Measurements from ENCODE around the gene ROBO2.

Gene ROBO2

GRCh38 chr3:77171026-77171425 is 131.1 kb downstream of the ROBO2 start:
- TF ChIP-seq CTCF (IDR thresholded peaks at IDR 0.05; ENCODE audit: low read depth, low read length): no peak
- Histone ChIP-seq H3K9me3 (no peaks in the 10 kb centered on the region), H3K27me3 (no peaks in the 10 kb centered on the region), H3K36me3 (no peaks in the 10 kb centered on the region), H3K4me3 (ENCODE audit: low read depth, low read length) (peak overlapping the region; percentile 32), H3K4me1 (peaks cover 48% of the 10 kb centered on the region)
- peak; percentile 86 for DNase-seq

DNA sequence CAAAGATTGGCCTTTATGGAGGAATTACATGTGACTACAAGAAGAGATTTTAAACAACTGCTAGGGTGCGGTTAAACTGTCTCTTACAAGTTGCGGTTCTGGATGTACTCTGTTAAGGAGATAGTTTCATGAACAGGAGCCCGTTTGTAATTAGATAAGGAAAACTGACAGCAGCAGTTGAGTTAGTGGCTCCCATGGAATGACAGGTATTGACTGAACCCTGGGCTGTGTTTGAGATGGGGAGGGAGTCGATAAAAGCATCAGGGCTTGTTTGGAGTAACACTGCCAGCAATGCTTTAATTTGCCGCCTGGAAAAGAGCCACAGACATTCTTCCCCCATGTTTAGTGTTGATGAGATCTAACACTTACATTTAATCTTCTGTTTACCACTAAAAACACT is 139.9 kb downstream of the ROBO2 start:
- Histone ChIP-seq H3K4me1 (peaks cover 11% of the 10 kb centered on the region), H3K27me3 (no peaks in the 10 kb centered on the region), H3K4me3 (ENCODE audit: low read depth, low read length) (peak overlapping the region; percentile 2; the same call in 1 of the 2 replicates), H3K9me3 (no peaks in the 10 kb centered on the region), H3K36me3 (no peaks in the 10 kb centered on the region)
- TF ChIP-seq CTCF (IDR thresholded peaks at IDR 0.05; ENCODE audit: low read depth, low read length): no peak
- DNase-seq: peak; percentile 32

DNA sequence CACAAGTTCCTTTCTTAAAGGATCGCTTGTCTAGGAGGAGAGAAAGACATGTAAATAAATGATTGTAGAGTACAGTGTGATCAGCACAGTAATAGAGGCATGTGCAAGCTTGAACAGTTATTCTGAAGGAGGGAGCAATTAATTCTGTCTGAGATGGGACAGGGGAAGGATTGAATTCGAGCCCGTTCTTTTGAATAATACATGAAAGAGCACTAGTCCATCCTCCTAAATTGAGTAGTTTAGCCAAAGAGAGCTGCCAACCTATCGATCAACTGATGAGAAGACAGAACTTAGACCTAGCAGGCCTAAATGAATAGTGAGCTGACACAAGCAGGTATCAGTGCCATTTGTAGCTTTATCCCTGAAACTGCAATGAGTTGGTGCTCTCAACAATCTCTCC is 142.4 kb downstream of the ROBO2 start:
- DNase-seq: no peak
- H3K27me3 ChIP-seq: no peaks in the 10 kb centered on the region
- H3K4me3 ChIP-seq (ENCODE audit: low read depth, low read length): no peak overlapping the region
- H3K4me1 ChIP-seq: peaks cover 11% of the 10 kb centered on the region
- TF ChIP-seq CTCF (IDR thresholded peaks at IDR 0.05; ENCODE audit: low read depth, low read length): no peak
- H3K36me3 ChIP-seq: no peaks in the 10 kb centered on the region
- H3K9me3 ChIP-seq: no peaks in the 10 kb centered on the region

- TF ChIP-seq CTCF (IDR thresholded peaks at IDR 0.05; ENCODE audit: low read depth, low read length): no peak
- Histone ChIP-seq H3K4me1 (peaks cover 10% of the 10 kb centered on the region), H3K36me3 (no peaks in the 10 kb centered on the region), H3K4me3 (ENCODE audit: low read depth, low read length) (no peak overlapping the region), H3K9me3 (no peaks in the 10 kb centered on the region), H3K27me3 (no peaks in the 10 kb centered on the region)
- no peak for DNase-seq
Observed at GRCh38 chr3:77186319-77186718, 146.4 kb downstream of the ROBO2 start.

- no peak overlapping the region for H3K4me3 ChIP-seq (ENCODE audit: low read depth, low read length)
- H3K4me1 ChIP-seq: peaks cover 14% of the 10 kb centered on the region
- no peaks in the 10 kb centered on the region for H3K36me3 ChIP-seq
- H3K27me3 ChIP-seq: no peaks in the 10 kb centered on the region
- H3K9me3 ChIP-seq: no peaks in the 10 kb centered on the region
- no peak for DNase-seq
- no peak for TF ChIP-seq CTCF (IDR thresholded peaks at IDR 0.05; ENCODE audit: low read depth, low read length)
Observed at GRCh38 chr3:77186728-77187127, 146.8 kb downstream of the ROBO2 start.

DNA sequence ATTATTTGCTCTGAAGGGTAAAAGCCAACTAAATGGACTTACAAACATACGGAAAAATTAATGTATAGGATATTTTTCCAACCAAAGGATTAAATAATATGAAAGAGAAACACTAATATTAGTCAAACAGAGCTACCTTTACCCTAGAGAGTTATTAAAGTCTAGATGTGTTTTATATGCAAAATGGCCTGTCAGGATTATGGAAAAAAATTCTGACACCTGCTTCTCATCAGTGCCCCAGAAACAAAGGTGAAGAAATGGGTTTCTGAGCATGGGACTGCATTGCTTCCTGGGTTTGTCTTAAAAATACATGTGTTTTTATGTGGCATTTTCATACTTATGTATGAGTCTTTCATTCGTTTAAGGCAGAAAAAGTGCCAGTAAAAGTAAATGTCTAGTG is 148.3 kb downstream of the ROBO2 start:
- Histone ChIP-seq H3K4me1 (peaks cover 15% of the 10 kb centered on the region), H3K4me3 (ENCODE audit: low read depth, low read length) (no peak overlapping the region), H3K36me3 (no peaks in the 10 kb centered on the region), H3K9me3 (no peaks in the 10 kb centered on the region), H3K27me3 (no peaks in the 10 kb centered on the region)
- no peak for DNase-seq
- no peak for TF ChIP-seq CTCF (IDR thresholded peaks at IDR 0.05; ENCODE audit: low read depth, low read length)
